VCaP (cell line): ENCODE measurements around the gene METTL13.

ENCODE experiments used
- H3K27ac ChIP-seq: fragments of 450-650 bp; 2 replicates; pipeline ENCODE4 v1.5.1; 2017
- CTCF ChIP-seq: fragments of 450-650 bp; conservative IDR thresholded peaks from 2 replicates; pipeline ENCODE4 v1.5.1; 2017; ENCODE audit warnings: mild to moderate bottlenecking, moderate library complexity

METTL13 gene

GRCh38 chr1:171814692-171815091 lies 33.2 kb downstream of the METTL13 start:
- no peak for TF ChIP-seq CTCF
- H3K27ac ChIP-seq: no peak overlapping the region

- no peak for TF ChIP-seq CTCF
- no peak overlapping the region for H3K27ac ChIP-seq
These were observed 34.9 kb downstream of the METTL13 start for GRCh38 chr1:171816300-171816901.

GRCh38 chr1:171817511-171818265 lies 36.2 kb downstream of the METTL13 start:
- H3K27ac ChIP-seq: no peak overlapping the region
- TF ChIP-seq CTCF: no peak

GRCh38 chr1:171819946-171820345 lies 38.5 kb downstream of the METTL13 start:
- no peak for TF ChIP-seq CTCF
- H3K27ac ChIP-seq: no peak overlapping the region

- H3K27ac ChIP-seq: no peak overlapping the region
- TF ChIP-seq CTCF: no peak
These were observed 45.5 kb downstream of the METTL13 start for GRCh38 chr1:171826973-171827372.

- TF ChIP-seq CTCF: no peak
- H3K27ac ChIP-seq: no peak overlapping the region
These were observed 47.3 kb downstream of the METTL13 start for GRCh38 chr1:171828794-171829193.

GRCh38 chr1:171833091-171833825 lies 51.8 kb downstream of the METTL13 start:
- H3K27ac ChIP-seq: no peak overlapping the region
- TF ChIP-seq CTCF: no peak
